NCI-H82 (cell line): ENCODE results near the gene THAP4.
"Not testable (repeated sequence)": the region's sequence is repeated elsewhere in the genome, so short reads cannot be mapped to it uniquely, and the experiment has no call there.

ENCODE experiments used
- DNase-seq: peaks from one replicate; lab custom pipeline; 2025; lab: John Stamatoyannopoulos, UW

THAP4 gene

DNA sequence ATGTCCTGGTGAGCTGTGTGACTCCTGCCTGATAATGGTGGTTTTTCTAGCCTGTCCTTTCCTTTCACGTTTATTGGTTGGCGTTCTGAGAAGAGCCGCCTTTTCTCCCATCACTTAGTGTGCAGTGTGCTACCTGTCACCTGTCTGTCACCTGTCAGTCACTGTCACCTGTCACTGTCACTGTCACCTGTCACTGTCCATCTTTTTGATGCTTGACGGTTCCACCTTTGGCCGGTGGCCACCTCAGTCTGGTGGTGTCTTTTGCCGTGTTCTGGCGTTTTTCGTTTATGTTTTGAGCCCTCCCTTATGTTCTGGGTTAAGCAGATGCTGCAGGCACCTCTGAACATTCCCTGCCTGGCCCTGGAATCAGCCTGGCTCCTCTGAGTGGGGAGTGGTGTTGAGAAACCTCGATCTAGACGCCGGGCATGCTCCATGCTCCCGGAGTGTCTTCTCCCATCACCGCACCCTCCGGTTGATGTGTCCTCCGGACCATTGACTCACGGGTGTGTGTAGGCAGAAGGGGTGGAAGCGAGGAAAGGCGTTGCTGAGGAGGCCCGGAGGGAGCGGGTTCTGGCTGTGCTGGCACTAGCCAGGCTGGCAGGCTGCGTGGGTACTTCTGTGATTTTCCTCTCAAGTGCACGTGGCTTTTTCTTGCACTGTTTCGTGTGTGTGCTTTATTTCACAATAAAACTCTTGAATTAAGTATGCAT lies 28.9 kb upstream of the THAP4 start:
- no peak for DNase-seq

DNA sequence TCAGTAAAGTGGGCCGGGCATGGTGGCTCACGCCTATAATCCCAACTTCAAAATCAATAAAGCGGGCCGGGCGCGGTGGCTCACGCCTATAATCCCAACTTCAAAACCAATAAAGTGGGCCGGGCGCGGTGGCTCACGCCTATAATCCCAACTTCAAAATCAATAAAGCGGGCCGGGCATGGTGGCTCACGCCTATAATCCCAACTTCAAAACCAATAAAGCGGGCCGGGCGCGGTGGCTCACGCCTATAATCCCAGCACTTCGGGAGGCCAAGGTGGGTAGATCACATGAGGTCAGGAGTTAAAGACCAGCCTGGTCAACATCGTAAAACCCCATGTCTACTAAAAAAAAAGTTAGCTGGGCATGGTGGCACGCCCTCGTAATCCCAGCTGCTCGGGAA lies 25.8 kb upstream of the THAP4 start:
- not testable (repeated sequence) for DNase-seq

DNA sequence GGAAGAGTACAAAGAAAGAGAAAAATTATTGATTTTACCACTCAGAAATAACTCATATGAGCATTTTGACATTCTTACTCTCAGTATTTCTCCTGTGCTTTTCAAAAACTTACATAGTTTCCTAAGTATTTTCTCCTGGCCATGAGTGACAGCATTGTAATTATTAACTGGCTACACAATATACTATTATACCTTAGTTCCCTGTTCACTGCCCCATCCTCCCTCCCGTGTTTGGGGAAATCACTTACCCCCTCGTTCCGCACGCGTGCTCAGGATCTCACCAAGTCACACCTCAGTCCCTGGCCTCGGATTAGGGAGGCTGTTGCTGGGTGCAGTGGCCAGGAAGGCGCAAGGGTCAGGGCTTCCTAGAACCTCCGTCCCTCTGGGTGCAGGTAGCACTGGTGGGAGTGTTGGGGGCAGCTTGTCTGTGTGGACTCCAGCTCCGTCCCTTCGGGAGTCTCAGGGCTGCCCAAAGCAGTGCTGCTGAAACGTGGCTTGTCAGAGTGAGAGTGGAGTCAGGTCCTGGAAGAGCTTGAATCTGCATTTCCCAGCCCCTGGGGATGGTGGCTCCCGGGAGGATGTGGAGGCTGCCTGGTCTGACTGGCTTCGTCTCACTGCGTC lies 23.7 kb upstream of the THAP4 start:
- no peak for DNase-seq

DNA sequence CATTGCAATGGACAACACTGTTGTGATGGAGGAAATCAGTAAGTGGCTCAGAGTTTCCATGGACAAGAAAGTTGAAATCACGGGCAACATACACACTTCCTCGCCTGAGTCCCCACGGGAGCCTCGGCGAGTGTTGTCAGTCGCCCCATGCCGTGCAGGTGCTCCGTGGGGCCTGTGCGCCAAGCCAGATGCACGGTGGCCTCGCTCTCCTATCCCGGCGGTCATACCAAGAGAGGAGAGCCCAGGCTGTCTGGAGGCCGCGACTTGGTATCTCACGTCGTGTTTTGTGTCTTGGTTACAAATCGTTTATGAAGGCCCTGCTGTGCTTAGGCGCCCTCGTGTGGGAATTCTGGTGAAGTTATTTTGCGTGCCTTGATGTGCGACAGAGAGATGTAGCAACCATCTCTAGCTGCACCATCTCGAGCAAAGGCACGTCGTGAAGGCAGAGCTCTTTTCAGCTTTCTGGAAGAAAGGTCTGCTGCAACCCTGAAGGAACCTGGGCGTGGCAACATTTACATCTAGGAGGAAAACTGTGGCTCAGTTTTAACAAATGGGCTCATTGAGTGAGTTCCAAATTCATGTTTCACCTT lies 22.3 kb upstream of the THAP4 start:
- peak; percentile 77 for DNase-seq

DNA sequence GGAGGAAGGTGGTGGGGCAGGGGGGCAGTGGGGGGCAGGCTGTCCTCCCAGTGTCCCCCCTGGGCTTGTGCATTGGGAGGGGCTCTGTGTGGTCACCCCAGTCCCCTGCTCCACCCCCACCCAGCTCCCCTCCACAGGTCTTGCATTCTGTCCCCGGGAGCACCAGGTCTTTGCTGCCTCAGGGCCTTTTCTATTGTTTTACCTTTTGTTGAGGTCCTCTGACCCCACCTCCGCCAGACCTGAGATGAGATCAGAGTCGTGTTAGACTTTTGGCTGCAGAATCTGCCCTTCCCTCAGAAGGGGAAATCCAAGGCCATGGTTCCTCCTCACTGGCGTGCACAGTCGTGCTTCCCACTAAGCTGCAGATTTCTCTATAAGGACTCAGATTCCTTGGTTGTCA lies 21.3 kb upstream of the THAP4 start:
- DNase-seq = no peak

DNA sequence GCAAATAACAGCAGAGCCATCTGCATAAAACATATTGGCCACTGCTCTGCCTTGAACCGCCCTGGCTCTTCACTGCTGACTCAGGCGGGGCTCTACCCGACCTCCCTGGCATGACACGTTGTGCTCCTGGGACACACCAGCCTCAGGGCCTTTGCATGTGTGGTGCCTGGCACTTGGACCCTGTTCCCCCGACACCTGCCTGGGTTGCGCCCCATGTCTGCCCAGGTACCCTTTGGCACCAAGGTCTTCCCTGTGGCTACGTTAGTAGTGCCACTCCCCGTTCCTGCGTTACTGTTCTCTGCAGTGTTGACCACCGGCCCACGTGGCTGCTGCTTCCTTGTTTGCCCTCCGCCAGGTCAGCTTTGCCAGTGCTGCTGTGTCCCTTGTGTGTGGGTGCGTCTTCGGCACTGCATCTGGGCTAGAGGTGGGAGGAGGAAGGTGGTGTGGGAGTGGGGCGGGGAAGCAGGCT lies 20.9 kb upstream of the THAP4 start:
- no peak for DNase-seq

DNA sequence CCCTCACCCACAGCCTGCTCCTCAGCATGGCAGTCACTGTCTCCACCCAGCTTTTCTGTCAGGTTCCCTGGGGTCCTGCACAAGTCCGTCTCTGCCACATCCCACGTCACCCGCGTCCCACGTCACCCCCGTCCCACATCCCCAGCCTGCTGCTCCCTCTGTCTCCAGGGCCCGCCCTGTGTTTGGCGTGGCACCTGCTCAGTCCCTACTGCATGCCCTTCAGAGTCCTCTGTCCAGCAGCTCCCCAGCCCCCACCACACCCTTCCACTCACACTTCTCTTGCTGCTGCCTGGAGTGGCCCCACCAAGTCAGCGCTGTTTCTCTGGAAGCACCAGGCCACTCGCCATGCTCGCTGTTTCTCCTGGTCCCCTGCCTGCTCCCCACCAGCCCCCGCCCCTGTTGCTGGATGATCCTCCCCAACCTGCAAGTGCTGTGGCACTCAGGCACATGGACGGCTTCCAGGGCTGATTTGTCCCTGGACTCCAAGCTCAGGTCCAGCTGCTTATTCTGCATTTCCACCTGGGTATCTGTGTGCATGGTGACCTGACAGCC lies 19.3 kb upstream of the THAP4 start:
- no peak for DNase-seq

DNA sequence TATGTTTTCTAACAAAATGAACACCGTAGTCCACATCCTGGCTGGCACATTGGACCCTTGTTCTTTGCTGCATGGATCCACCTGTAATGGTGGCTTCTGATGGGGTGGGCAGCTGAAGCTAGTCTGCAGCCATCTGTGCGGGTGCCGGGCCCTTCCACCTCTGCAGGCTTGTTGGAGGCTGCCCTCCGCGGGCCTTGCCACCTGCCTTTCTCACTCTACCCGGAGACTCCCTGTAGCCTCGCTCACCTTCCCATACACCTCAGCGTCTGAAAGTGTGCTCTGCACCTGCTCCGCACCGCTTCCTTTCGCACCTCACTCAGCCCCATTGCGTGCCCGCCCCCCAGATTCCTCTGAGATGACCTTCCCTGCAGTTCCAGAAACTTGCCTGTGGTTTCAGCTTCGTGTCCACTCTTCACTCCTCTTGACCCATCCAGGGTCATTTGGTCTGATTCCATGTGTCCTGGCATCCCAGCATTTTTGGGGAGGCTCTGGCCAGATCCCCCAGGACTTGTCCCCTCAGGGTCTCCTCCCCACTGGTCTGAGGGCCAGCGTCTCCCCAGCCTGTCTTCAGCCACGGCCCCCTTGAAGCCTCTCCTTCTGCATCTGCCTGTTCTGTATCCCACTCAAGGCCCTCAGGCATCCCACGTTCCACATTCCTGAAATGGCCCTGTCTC lies 18.7 kb upstream of the THAP4 start:
- DNase-seq = no peak

DNA sequence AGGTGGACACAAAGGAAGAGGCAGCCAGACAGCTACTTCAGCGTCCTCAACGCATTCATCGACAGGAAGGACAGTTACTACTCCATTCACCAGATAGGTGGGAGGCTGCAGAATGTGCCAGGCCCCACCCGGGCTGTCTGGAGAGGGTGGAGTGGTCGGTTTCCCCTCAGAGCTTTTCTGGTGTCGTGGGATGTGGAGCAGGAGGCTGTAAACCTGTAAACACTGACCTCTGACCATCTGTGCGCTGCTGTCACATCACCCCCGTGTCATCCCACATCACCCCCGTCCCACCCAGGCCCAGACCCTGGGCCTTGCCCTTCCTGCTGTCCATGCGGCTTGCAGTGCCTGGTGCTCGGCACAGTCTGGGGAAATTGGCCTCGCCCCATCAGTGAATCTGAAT lies 17.6 kb upstream of the THAP4 start:
- DNase-seq = no peak

DNA sequence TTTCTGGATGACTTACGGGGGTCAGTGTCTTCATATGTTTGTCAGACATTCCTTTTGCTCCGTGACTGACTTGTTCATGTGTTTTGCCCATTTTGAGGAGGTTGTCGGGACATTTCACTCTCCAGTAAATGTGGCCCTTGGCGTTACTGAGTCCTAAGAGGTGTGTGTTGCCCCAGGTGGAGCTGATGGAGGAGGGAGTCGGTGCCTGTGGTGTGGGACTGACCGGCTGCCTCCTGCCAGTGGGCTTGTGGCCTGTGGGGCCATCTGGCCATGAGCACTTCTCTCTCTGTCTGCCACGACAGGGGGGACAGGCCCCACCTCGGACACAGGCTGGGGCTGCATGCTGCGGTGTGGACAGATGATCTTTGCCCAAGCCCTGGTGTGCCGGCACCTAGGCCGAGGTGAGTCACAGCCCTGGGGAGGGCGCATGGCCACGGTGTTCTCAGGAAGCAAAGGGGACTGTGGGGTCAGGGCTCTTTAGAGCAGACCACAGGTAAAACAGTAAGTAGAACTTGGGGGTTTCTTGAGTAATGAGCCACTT lies 16.3 kb upstream of the THAP4 start:
- DNase-seq = no peak

DNA sequence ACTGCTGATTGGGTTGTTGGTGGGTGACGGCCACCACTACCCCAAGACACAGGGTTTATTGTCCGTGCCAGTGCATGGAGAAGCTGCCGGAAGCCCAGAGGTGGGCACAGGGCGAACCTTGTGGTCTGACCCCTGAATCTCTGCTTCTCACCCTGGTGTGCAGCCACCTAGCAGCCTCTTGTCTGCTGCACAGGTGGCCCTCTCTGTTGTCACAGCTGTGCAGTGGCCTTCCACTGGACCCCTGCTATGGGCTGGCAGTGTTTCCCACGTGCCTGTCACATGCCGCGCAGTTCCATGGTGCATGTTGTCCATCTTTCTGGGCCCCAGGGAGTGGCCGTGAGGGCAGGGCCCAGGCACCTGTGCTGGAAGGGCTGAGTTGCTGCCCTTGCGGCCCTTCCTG lies 15.8 kb upstream of the THAP4 start:
- no peak for DNase-seq

DNA sequence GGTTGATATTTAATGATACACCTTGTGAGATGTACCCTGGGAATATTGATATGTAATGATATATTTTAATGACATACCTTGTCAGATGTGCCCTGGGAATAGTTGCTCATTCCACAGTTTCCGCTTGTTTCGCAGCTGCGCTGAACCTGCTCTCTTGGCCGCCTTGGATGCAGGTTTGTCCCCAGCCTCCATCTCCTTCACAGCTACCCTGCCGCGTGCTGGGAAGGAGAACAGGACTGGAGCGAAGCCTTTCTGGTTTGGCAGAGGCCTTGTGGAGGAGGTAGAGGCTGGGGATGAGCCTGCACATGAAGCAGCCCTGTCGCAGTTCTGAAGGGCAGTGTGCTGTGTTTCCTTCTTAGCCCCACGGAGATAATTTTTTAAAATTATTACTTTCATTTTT lies 15.2 kb upstream of the THAP4 start:
- no peak for DNase-seq

DNA sequence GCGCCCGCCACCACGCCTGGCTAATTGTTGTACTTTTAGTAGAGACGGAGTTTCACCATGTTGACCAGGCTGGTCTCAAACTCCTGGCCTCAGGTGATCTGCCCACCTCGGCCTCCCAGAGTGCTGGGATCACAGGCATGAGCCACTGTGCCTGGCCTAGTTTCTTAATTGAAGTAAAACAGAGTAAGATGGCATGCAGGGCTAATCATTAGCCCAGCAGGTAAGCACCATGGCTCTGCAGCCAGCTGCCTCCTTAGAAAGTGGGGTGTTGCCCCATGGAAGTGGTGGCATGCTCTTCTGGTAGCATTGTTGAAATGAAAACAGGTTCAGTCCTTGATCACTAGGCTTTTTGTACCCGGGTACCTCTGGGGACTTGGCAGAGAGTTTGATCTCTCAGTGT lies 13.0 kb upstream of the THAP4 start:
- DNase-seq = no peak

DNA sequence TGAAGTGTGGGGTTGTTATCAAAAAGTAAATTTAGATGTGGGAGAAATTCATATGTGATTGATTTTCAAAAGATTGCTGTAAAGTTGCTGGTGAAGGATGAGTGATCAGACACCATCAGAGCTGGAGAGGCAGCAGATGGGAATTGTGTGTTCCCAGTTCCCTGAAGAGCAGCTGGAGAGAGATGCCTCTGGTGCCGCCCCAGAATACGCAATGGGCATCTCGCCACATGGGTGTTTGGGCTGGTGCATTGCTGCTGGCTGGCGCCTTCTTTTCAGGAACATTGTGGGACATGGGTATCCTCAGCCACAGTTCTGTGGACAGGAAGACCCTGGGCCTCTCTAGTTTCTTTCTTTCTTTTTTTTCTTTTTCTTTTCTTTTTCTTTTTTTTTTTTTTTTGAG lies 12.4 kb upstream of the THAP4 start:
- no peak for DNase-seq

DNA sequence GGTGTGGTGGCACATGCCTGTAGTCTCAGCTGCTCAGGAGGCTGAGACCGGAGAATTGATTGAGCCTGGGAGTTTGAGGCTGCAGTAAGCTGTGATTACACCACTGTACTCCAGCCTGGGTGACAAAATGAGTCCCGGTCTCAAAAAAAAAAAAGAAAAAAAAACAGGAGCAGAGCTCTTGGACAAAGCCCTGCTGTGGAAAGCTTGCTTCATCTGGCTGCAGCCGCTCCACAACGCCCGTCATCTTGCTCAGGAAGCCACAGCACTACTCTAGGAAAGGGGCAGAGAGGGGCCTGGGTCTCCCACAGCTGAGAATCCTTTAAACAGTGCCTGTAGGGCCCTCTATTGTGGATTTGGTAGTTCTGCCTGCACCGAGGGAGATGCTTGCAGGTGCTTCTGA lies 11.5 kb upstream of the THAP4 start:
- DNase-seq = no peak

DNA sequence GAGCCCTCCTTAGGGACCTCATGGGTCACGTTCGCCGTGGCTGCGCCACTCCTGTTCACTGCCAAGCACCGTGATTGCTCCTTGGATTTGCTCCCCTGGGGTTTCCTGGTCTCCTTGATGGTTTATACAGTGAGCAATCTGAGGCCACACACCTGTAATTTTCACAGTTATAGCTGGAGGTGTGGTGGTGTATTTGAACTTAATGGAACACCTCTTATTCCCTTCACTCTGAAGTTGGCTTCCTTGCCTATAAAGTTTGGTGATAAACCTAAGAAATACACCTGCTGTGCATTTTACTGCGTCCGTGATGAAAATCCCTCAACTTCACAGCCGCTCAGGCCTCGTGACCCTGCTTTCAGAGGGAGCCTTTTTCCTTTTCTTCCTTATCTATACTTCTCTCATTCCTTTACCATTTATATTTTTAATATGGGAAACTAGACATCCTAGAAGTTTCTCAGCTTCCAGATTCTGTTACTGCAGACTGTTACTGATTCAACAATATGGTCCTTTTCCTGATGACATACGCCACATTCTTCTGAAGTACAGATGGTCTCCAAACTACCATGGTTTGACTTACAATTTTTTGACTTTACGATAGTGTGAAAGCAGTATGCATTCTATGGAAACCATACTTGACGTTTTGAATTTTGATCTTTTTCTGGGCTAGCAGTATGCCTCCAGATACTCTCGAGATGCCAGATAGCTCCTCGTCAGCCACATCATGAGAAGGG lies 9.1 kb upstream of the THAP4 start:
- no peak for DNase-seq

DNA sequence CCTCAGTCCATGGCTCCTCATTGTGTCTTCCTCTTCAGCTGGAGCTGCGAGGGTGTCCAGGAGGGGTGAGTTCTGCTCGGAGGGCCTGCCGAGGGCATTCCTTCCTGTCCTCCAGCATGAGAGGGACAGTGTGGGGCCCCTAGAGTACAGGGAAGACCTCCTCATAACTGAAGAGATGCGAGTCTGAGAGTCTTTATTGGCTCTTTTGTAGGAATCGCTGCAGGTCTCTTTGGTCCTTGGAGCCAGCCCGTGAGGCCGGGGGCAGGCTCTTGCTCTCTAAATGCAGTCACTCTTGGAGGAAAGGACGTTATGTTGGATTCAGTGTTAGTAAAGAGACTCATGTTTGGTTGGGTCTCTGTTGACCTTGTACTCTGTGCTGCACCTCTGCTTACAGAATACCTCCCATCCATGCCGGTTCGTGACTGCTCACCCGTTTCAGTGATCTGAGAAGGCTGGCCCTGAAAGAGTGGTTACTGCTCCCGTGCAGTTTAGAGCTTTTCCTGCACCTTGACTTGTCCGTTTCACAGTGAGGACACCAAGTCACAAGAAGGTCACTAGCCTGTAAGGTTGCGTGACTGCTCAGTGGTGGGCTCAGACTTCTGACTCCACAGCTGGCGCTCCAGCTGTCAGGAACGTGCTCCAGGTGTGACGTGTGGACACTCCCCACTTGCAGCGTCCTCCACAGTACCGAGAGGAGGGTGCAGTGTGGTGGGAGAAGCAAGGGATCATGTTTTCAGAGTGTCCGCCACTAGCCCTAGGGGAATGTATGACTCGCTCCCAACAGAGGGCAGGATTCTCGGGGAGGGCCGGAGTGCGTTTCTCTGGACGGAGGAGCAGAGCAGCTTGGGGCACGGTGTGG lies 8.3 kb upstream of the THAP4 start:
- DNase-seq = no peak

DNA sequence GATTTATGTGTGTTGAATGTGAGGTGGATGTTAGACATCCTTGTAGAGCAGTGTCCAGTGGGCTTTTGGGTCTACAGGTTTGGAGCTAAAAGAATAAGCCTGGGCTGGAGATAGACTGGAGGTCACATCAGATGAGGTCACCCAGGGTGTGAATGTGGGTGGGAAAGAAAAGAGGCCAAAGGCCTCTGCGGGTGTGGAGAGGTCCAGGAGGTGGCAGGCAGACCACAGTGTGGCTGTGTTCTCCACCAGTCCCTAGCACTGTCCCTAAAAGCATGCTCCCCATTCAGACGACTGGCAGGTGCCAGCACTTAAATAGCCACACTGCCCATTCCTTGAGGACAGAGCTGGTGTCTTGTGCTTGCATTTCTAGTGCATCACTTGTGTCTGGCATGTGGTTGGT lies 4.7 kb upstream of the THAP4 start:
- no peak for DNase-seq

DNA sequence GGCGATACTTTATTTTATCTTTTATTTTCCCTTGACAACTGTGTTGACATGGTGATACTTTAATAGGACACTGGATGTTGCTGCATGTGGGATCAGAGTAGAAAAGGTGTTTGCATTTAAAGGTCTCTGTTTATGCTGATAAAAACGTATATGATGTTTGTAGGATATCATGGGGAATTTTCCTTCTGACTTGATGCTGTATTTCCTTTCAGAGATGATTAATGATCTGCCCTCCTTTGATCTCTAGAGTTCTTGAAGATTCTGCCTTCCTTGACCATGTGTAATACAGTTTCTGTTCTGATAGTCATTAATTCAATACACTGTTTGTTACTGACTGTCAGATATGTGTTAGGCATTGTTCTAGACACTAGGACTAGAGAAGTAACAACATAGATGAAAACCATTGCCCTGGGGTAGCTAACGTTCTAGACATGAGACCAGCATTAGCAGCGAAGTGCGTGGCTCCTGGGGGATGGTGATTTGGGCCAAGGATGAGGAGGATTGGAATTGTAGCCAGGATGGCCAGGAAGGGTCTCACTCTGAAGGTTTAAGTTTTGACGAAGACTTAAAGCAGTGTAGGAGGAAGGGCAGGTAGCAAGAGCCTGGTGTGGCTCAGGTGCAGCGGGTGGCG lies 3.3 kb upstream of the THAP4 start:
- DNase-seq = no peak

DNA sequence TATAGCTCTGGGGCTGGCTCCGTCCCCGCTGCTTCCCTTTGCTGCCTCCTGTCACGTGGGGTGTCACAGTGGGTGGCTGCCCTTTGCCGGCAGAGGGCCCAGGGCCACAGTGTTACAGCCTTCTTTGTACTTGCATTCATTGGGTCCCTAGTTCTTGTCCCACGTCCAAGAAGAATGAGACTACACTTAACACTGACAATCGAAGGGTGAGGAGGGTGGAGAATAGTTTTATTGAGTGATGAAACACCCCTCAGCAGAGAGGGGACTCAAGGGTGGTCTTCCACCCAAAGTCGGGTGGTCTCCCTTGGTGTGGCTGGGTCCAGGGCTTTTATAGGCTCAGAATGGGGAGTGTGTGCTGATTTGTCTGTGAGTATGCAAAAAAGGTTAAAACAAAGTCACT lies 2.4 kb upstream of the THAP4 start:
- no peak for DNase-seq
